ENCODE data around the gene TMEM200A.

TMEM200A gene

GRCh38 chr6:130426066-130426721, 60.4 kb downstream of the TMEM200A start:
- DNase-seq = no peak

GRCh38 chr6:130431346-130431852, 65.6 kb downstream of the TMEM200A start:
- DNase-seq = no peak

GRCh38 chr6:130432838-130433237, 67.0 kb downstream of the TMEM200A start:
- no peak for DNase-seq

- DNase-seq = no peak
These were observed 68.5 kb downstream of the TMEM200A start for GRCh38 chr6:130434174-130434873.

- no peak for DNase-seq
These were observed 69.4 kb downstream of the TMEM200A start for GRCh38 chr6:130435181-130435580.

- DNase-seq = no peak
These were observed 72.1 kb downstream of the TMEM200A start for GRCh38 chr6:130437961-130438360.

- no peak for DNase-seq
These were observed 81.6 kb downstream of the TMEM200A start for GRCh38 chr6:130447374-130447773.

GRCh38 chr6:130452336-130452735, 86.5 kb downstream of the TMEM200A start:
- DNase-seq = no peak

- no peak for DNase-seq
These were observed 87.4 kb downstream of the TMEM200A start for GRCh38 chr6:130453230-130453629.

- no peak for DNase-seq
These were observed 91.8 kb downstream of the TMEM200A start for GRCh38 chr6:130457605-130458004.

- DNase-seq = no peak
These were observed 93.5 kb downstream of the TMEM200A start for GRCh38 chr6:130459316-130459715.

GRCh38 chr6:130460934-130461333, 95.1 kb downstream of the TMEM200A start:
- DNase-seq = no peak

GRCh38 chr6:130466052-130466747, 100.4 kb downstream of the TMEM200A start:
- no peak for DNase-seq

- no peak for DNase-seq
These were observed 100.9 kb downstream of the TMEM200A start for GRCh38 chr6:130466748-130467061.

- DNase-seq = peak; percentile 2
These were observed 101.6 kb downstream of the TMEM200A start for GRCh38 chr6:130467146-130468050.

GRCh38 chr6:130470766-130471165, 104.9 kb downstream of the TMEM200A start:
- DNase-seq = no peak

- no peak for DNase-seq
These were observed 108.1 kb downstream of the TMEM200A start for GRCh38 chr6:130473886-130474285.

- no peak for DNase-seq
These were observed 117.0 kb downstream of the TMEM200A start for GRCh38 chr6:130482645-130483390.

- DNase-seq = no peak
These were observed 120.1 kb downstream of the TMEM200A start for GRCh38 chr6:130485870-130486269.

- DNase-seq = no peak
These were observed 120.6 kb downstream of the TMEM200A start for GRCh38 chr6:130486417-130486816.

- DNase-seq = no peak
These were observed 123.7 kb downstream of the TMEM200A start for GRCh38 chr6:130489514-130489913.
